SK-N-SH (cell line): ENCODE results near the gene LIPH. TPM values are rescaled to one million over a fixed set of nuclear protein-coding genes. Genes with fewer than 3 reads are reported as not detected.
A peak's percentile ranks its signal among the peaks of the same experiment; 100 is the strongest.

ENCODE experiments used
- CTCF ChIA-PET: fragments of 300-600, 350-600 bp; formaldehyde crosslinking; extraction: SDS; loops from one replicate; lab custom pipeline; 2021; lab: Yijun Ruan, JAX
- POLR2A ChIA-PET: fragments of 350-600 bp; sonication (Branson Sonifier 250); formaldehyde crosslinking; extraction: SDS; loops from one replicate; lab custom pipeline; 2020; ENCODE audit warnings: antibody characterized with exemption, inconsistent platforms; lab: Yijun Ruan, JAX
- DNase-seq: peaks from one replicate; pipeline ENCODE4 v3.0.0; 2012
- H2AFZ ChIP-seq: fragments of 200-600 bp; sonication (generic); 2 replicates; pipeline ENCODE4 v1.8.1; 2016; ENCODE audit warnings: antibody characterized with exemption, mild to moderate bottlenecking, low read depth
- H3F3A ChIP-seq: fragments of 200-600 bp; sonication (generic); replicated peaks from 2 replicates; pipeline ENCODE3; 2016; ENCODE audit warnings: antibody characterized with exemption, mild to moderate bottlenecking; ENCODE audit not compliant: insufficient read depth
- H3K27ac ChIP-seq, 2 experiments: fragments of 200-500 bp in 1 of 2; fragments of 200-600 bp in 1 of 2; sonication (Bioruptor generic) in 1 of 2; sonication (generic), shearing (Covaris generic) in 1 of 2; 2 replicates each; pipeline versions ENCODE4 v1.5.1 to v1.6.1; 2014 to 2016; ENCODE audit warnings: low read depth in 2 of 2, inconsistent platforms in 1 of 2, low read length in 1 of 2, mild to moderate bottlenecking in 1 of 2, mixed read lengths in 1 of 2
- H3K27me3 ChIP-seq: fragments of 200-600 bp; sonication (generic), shearing (Covaris generic); 2 replicates; pipeline ENCODE4 v1.6.1; 2016; ENCODE audit warnings: mixed run types; ENCODE audit not compliant: insufficient read depth
- H3K36me3 ChIP-seq, 2 experiments: fragments of 200-500 bp in 1 of 2; fragments of 200-600 bp in 1 of 2; sonication (Bioruptor generic) in 1 of 2; sonication (generic) in 1 of 2; replicated peaks in 1 of 2; 2 replicates each; pipeline versions ENCODE3 to v1.5.1; 2014 to 2016; ENCODE audit warnings: low read length in 1 of 2, mild to moderate bottlenecking in 1 of 2; ENCODE audit not compliant: insufficient read depth in 2 of 2, control insufficient read depth in 1 of 2
- H3K4me1 ChIP-seq, 2 experiments: fragments of 200-500 bp in 1 of 2; fragments of 200-600 bp in 1 of 2; sonication (Bioruptor generic) in 1 of 2; sonication (generic), shearing (Covaris generic) in 1 of 2; 2 replicates each; pipeline versions ENCODE4 v1.5.1 to v1.6.1; 2014 to 2016; ENCODE audit warnings: low read depth in 1 of 2, low read length in 1 of 2, mixed run types in 1 of 2; ENCODE audit not compliant: insufficient read depth in 2 of 2, control insufficient read depth in 1 of 2
- H3K4me2 ChIP-seq: fragments of 200-600 bp; sonication (generic), shearing (Covaris generic); 2 replicates; pipeline ENCODE4 v1.6.1; 2017; ENCODE audit warnings: mixed run types
- H3K4me3 ChIP-seq, 2 experiments: fragments of 200-500 bp in 1 of 2; fragments of 200-600 bp in 1 of 2; sonication (Bioruptor generic) in 1 of 2; sonication (generic), shearing (Covaris generic) in 1 of 2; 2 replicates each; pipeline versions ENCODE4 v1.5.1 to v1.8.1; 2014 to 2016; ENCODE audit warnings: low read depth in 2 of 2, inconsistent platforms in 1 of 2, low read length in 1 of 2, mild to moderate bottlenecking in 1 of 2, mixed read lengths in 1 of 2, moderate library complexity in 1 of 2
- H3K79me2 ChIP-seq: fragments of 200-600 bp; sonication (generic); 2 replicates; pipeline ENCODE4 v1.8.1; 2017; ENCODE audit warnings: mild to moderate bottlenecking; ENCODE audit not compliant: insufficient read depth
- H3K9ac ChIP-seq: fragments of 200-600 bp; sonication (generic); 2 replicates; pipeline ENCODE4 v1.6.1; 2017; ENCODE audit warnings: mixed run types
- H3K9me2 ChIP-seq: fragments of 200-600 bp; sonication (generic); 2 replicates; pipeline ENCODE4 v1.6.1; 2017; ENCODE audit warnings: mixed run types
- H3K9me3 ChIP-seq: fragments of 200-600 bp; sonication (generic); 2 replicates; pipeline ENCODE4 v1.6.1; 2017; ENCODE audit warnings: mixed run types, mild to moderate bottlenecking, moderate library complexity
- H4K20me1 ChIP-seq: fragments of 200-600 bp; sonication (generic); 2 replicates; pipeline ENCODE4 v1.6.1; 2017; ENCODE audit warnings: mild to moderate bottlenecking, mixed run types; ENCODE audit not compliant: insufficient read depth
- CHD2 ChIP-seq: fragments of 150-350 bp; IDR thresholded peaks from 2 replicates; pipeline ENCODE4 v1.6.1; 2018; ENCODE audit warnings: low read length; ENCODE audit not compliant: partially characterized antibody
- FOXJ3 ChIP-seq: sonication (generic); formaldehyde crosslinking; IDR thresholded peaks from 2 replicates; pipeline ENCODE4 v1.5.1; 2020; ENCODE audit warnings: mild to moderate bottlenecking, missing genetic modification reagents
- RCOR1 ChIP-seq: fragments of 150-350 bp; IDR thresholded peaks from 2 replicates; pipeline ENCODE4 v1.6.1; 2017; ENCODE audit warnings: antibody characterized with exemption, low read length
- RXRA ChIP-seq: IDR thresholded peaks from 2 replicates; pipeline ENCODE4 v1.4.0; 2012; ENCODE audit warnings: low read depth, mild to moderate bottlenecking, borderline replicate concordance
- YY1 ChIP-seq: IDR thresholded peaks from 2 replicates; pipeline ENCODE4 v1.4.0; 2012; ENCODE audit warnings: low read depth, mild to moderate bottlenecking
- WGBS: methylation state at CpG from one replicate; pipeline ENCODE4 v1.1.6; 2017; ENCODE audit warnings: low lambda C conversion rate; 5-methylcytosine and 5-hydroxymethylcytosine counted together
- polyA plus RNA-seq, 3 experiments: library from polyadenylated mRNA; depleted of rRNA; stranded (reverse); fragments of >200 nt; gene quantifications; 2 replicates each; pipeline ENCODE4 v1.2.3, GENCODE V29; 2012
- TF ChIP-seq, protein P1 (sequence below): IDR thresholded peaks from 2 replicates; pipeline ENCODE4; 2012
- TF ChIP-seq, protein P2 (sequence below): IDR thresholded peaks from 2 replicates; pipeline ENCODE4 v1.4.0; 2012; ENCODE audit warnings: low read depth, borderline replicate concordance
- TF ChIP-seq, protein P3 (sequence below): fragments of 150-350 bp; IDR thresholded peaks from 2 replicates; pipeline ENCODE4 v1.6.1; 2017; ENCODE audit warnings: antibody characterized with exemption, low read length, low read depth, borderline replicate concordance
- TF ChIP-seq, protein P4 (sequence below): fragments of 200-600 bp; sonication (generic); IDR thresholded peaks from 2 replicates; pipeline ENCODE4 v1.6.1; 2017; ENCODE audit warnings: antibody characterized with exemption, mild to moderate bottlenecking, moderate library complexity

The LIPH gene
- polyA plus RNA-seq, 1 of the 3 experiments (the other 2 are of a cell fraction): not detected

DNA sequence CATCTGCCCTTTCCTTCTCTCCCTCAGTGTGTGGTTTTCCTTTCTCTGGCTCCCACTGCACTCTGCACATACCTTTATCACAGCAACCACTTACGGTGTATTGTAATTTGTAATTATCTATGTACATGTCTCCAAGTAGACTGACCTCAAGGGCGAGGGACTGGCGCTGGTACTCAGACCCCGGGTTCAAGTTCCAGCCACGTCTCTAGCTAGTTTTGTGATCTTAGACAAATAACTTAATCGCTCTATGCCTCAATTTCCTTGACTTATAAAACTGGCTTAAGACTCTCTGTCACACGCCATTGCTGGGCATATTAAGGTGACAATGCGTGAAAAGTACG is 33.1 kb upstream of the LIPH start:
- 0 out of 2 replicates have a peak, but pooled peaks have one; percentile 24 for TF ChIP-seq FOXJ3 (CRISPR knock-in tag)
- TF ChIP-seq, protein P1, sequence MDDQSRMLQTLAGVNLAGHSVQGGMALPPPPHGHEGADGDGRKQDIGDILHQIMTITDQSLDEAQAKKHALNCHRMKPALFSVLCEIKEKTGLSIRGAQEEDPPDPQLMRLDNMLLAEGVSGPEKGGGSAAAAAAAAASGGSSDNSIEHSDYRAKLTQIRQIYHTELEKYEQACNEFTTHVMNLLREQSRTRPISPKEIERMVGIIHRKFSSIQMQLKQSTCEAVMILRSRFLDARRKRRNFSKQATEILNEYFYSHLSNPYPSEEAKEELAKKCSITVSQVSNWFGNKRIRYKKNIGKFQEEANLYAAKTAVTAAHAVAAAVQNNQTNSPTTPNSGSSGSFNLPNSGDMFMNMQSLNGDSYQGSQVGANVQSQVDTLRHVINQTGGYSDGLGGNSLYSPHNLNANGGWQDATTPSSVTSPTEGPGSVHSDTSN: no peak
- 2% methylated on average over 9 of the region's 9 CpGs for WGBS
- no peaks in the 10 kb centered on the region for H3K9me3 ChIP-seq
- H4K20me1 ChIP-seq: no peaks in the 10 kb centered on the region
- POLR2A ChIA-PET: interaction anchor here (0.6 to 1.7 kb wide), 6 partner anchors 10 to 352 kb away, joined by 3 to 9 read pairs (median 4); partner anchors contain the start of genes TMEM41A and TRA2B
- no peaks in the 10 kb centered on the region for H3K27me3 ChIP-seq
- peaks cover 5 to 12% of the 10 kb centered on the region in 2 experiments; a peak in 2 of 4 replicates for H3K4me1 ChIP-seq
- peak overlapping the region; percentile 79 for H3K4me2 ChIP-seq
- H3K79me2 ChIP-seq: peaks cover 40% of the 10 kb centered on the region
- peak overlapping the region; percentile 23 to 78; a peak in 3 of 4 replicates for H3K27ac ChIP-seq
- no peaks in the 10 kb centered on the region for H3K9me2 ChIP-seq
- H3K36me3 ChIP-seq: no peaks in the 10 kb centered on the region
- H2AFZ ChIP-seq: peak overlapping the region; percentile 95
- DNase-seq: peak; percentile 16
- peak overlapping the region; percentile 82 to 98 for H3K4me3 ChIP-seq
- H3F3A ChIP-seq: no peaks in the 10 kb centered on the region
- CTCF ChIA-PET: interaction anchor here (4.6 kb wide), 1 partner anchor 9 kb away, joined by 36 read pairs; no protein-coding TSS in a partner anchor
- peak overlapping the region; percentile 16; the same call in 1 of the 2 replicates for H3K9ac ChIP-seq

DNA sequence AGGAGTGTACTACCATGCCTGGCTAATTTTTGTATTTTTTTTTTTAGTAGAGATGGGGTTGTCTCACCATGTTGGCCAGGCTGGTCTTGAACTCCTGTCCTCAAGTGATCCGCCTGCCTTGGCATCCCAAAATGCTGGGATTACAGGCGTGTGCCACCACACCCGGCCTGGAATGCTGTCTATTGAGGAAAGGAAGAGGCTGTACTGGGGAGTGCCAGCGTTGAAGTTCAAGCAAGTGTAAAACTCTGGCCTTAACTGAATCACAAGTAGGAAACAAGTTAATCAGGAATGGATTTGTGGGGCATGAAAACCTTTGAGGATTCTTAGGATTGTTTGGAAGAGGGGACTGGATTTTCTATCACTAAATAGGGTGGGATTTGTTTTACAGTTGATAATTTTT is 32.3 kb upstream of the LIPH start:
- 74% methylated on average over 4 of the region's 4 CpGs for WGBS
- CTCF ChIA-PET: interaction anchor here (4.6 kb wide), 1 partner anchor 9 kb away, joined by 36 read pairs; no protein-coding TSS in a partner anchor
- H3K9me3 ChIP-seq: no peaks in the 10 kb centered on the region
- peaks cover 5 to 12% of the 10 kb centered on the region in 2 experiments; a peak in 2 of 4 replicates for H3K4me1 ChIP-seq
- H3F3A ChIP-seq: no peaks in the 10 kb centered on the region
- H3K9me2 ChIP-seq: no peaks in the 10 kb centered on the region
- H3K36me3 ChIP-seq: no peaks in the 10 kb centered on the region
- no peaks in the 10 kb centered on the region for H4K20me1 ChIP-seq
- DNase-seq: no peak
- POLR2A ChIA-PET: no interaction called here
- peaks cover 35% of the 10 kb centered on the region for H3K79me2 ChIP-seq
- no peak overlapping the region for H3K27ac ChIP-seq
- H2AFZ ChIP-seq: no peak overlapping the region; the same call in 1 of the 2 replicates
- no peaks in the 10 kb centered on the region for H3K27me3 ChIP-seq
- TF ChIP-seq YY1: no peak
- TF ChIP-seq RXRA: no peak
- TF ChIP-seq, protein P2, sequence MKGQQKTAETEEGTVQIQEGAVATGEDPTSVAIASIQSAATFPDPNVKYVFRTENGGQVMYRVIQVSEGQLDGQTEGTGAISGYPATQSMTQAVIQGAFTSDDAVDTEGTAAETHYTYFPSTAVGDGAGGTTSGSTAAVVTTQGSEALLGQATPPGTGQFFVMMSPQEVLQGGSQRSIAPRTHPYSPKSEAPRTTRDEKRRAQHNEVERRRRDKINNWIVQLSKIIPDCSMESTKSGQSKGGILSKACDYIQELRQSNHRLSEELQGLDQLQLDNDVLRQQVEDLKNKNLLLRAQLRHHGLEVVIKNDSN: no peak
- TF ChIP-seq, protein P3, sequence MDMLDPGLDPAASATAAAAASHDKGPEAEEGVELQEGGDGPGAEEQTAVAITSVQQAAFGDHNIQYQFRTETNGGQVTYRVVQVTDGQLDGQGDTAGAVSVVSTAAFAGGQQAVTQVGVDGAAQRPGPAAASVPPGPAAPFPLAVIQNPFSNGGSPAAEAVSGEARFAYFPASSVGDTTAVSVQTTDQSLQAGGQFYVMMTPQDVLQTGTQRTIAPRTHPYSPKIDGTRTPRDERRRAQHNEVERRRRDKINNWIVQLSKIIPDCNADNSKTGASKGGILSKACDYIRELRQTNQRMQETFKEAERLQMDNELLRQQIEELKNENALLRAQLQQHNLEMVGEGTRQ: no peak
- no peak for TF ChIP-seq FOXJ3 (CRISPR knock-in tag)
- no peak for TF ChIP-seq RCOR1
- no peak for TF ChIP-seq CHD2
- TF ChIP-seq, protein P4, sequence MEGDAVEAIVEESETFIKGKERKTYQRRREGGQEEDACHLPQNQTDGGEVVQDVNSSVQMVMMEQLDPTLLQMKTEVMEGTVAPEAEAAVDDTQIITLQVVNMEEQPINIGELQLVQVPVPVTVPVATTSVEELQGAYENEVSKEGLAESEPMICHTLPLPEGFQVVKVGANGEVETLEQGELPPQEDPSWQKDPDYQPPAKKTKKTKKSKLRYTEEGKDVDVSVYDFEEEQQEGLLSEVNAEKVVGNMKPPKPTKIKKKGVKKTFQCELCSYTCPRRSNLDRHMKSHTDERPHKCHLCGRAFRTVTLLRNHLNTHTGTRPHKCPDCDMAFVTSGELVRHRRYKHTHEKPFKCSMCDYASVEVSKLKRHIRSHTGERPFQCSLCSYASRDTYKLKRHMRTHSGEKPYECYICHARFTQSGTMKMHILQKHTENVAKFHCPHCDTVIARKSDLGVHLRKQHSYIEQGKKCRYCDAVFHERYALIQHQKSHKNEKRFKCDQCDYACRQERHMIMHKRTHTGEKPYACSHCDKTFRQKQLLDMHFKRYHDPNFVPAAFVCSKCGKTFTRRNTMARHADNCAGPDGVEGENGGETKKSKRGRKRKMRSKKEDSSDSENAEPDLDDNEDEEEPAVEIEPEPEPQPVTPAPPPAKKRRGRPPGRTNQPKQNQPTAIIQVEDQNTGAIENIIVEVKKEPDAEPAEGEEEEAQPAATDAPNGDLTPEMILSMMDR: no peak
- TF ChIP-seq, all 33 proteins: peak for 0
- Histone ChIP-seq H3K4me3 (no peak overlapping the region), H3K4me2 (no peak overlapping the region), H3K9ac (no peak overlapping the region)
